HEK293 (cell line): ENCODE results near the gene FBXL7.

Source experiments
- CTCF ChIA-PET: fragments of 350-600 bp; formaldehyde crosslinking; extraction: SDS; loops from one replicate; lab custom pipeline; 2021; ENCODE audit warnings: antibody characterized with exemption; lab: Yijun Ruan, JAX
- POLR2A ChIA-PET: fragments of 300-600 bp; formaldehyde crosslinking; extraction: SDS; loops from one replicate; lab custom pipeline; 2020; ENCODE audit warnings: antibody characterized with exemption, inconsistent platforms; lab: Yijun Ruan, JAX
- H3K27ac ChIP-seq: fragments of 200-500 bp; sonication (Bioruptor generic); 2 replicates; pipeline ENCODE4 v1.5.1; 2014; ENCODE audit warnings: low read depth, low read length, control low read depth, inconsistent platforms; ENCODE audit errors: extremely low read depth
- H3K36me3 ChIP-seq, 2 experiments: fragments of 200-500 bp in 1 of 2; sonication (Bioruptor generic) in 1 of 2; 1 replicate in 1 of 2; 2 replicates in 1 of 2; pipeline ENCODE4 v1.5.1; 2014 to 2017; ENCODE audit warnings: inconsistent platforms in 2 of 2, low read length in 2 of 2; ENCODE audit not compliant: control insufficient read depth in 2 of 2, insufficient read depth in 1 of 2
- H3K4me1 ChIP-seq: fragments of 200-500 bp; sonication (Bioruptor generic); 2 replicates; pipeline ENCODE4 v1.5.1; 2014; ENCODE audit warnings: mild to moderate bottlenecking, low read length, inconsistent platforms; ENCODE audit not compliant: control insufficient read depth, insufficient read depth
- H3K4me3 ChIP-seq: 2 replicates; pipeline ENCODE4 v1.5.1; 2011; ENCODE audit warnings: low read depth, mild to moderate bottlenecking, control low read depth, low read length, moderate library complexity
- H3K9me3 ChIP-seq: fragments of 200-500 bp; sonication (Bioruptor generic); 2 replicates; pipeline ENCODE4 v1.5.1; 2014; ENCODE audit warnings: low read depth, low read length, inconsistent platforms; ENCODE audit not compliant: control insufficient read depth, insufficient read depth
- BCL11B ChIP-seq: fragments of 450-650 bp; formaldehyde crosslinking; IDR thresholded peaks from 2 replicates; pipeline ENCODE4 v1.5.1; 2016; ENCODE audit warnings: low read depth, missing biosample characterization, missing genetic modification characterization
- OVOL3 ChIP-seq: fragments of 450-650 bp; formaldehyde crosslinking; IDR thresholded peaks from 2 replicates; pipeline ENCODE4 v1.5.1; 2016; ENCODE audit warnings: missing biosample characterization, missing genetic modification characterization
- PATZ1 ChIP-seq: fragments of 450-650 bp; formaldehyde crosslinking; IDR thresholded peaks from 2 replicates; pipeline ENCODE4 v1.5.1; 2016; ENCODE audit warnings: missing biosample characterization, missing genetic modification characterization
- SALL2 ChIP-seq: fragments of 450-650 bp; formaldehyde crosslinking; IDR thresholded peaks from 2 replicates; pipeline ENCODE4 v1.5.0; 2017; ENCODE audit warnings: missing biosample characterization, mild to moderate bottlenecking, missing genetic modification characterization, borderline replicate concordance
- SP3 ChIP-seq: fragments of 450-650 bp; formaldehyde crosslinking; IDR thresholded peaks from 2 replicates; pipeline ENCODE4 v1.5.1; 2016; ENCODE audit warnings: missing biosample characterization, missing genetic modification characterization
- YY1 ChIP-seq: fragments of 450-650 bp; formaldehyde crosslinking; IDR thresholded peaks from 2 replicates; pipeline ENCODE4 v1.5.1; 2018; ENCODE audit warnings: missing biosample characterization, missing genetic modification characterization
- ZBTB17 ChIP-seq: fragments of 450-650 bp; formaldehyde crosslinking; IDR thresholded peaks from 2 replicates; pipeline ENCODE4 v1.5.1; 2016; ENCODE audit warnings: missing biosample characterization, missing genetic modification characterization
- ZIC2 ChIP-seq: fragments of 450-650 bp; formaldehyde crosslinking; IDR thresholded peaks from 2 replicates; pipeline ENCODE4 v1.5.1; 2016; ENCODE audit warnings: missing biosample characterization, missing genetic modification characterization
- ZNF155 ChIP-seq: fragments of 450-650 bp; formaldehyde crosslinking; IDR thresholded peaks from 2 replicates; pipeline ENCODE4 v1.5.1; 2016; ENCODE audit warnings: missing biosample characterization, missing genetic modification characterization
- ZNF157 ChIP-seq: fragments of 450-650 bp; formaldehyde crosslinking; IDR thresholded peaks from 2 replicates; pipeline ENCODE4 v1.5.1; 2016; ENCODE audit warnings: missing biosample characterization, missing genetic modification characterization
- ZNF184 ChIP-seq: fragments of 450-650 bp; IDR thresholded peaks from 2 replicates; pipeline ENCODE4 v1.5.1; 2018; ENCODE audit warnings: missing biosample characterization, mild to moderate bottlenecking, missing genetic modification characterization
- ZNF19 ChIP-seq: fragments of 450-650 bp; formaldehyde crosslinking; IDR thresholded peaks from 2 replicates; pipeline ENCODE4; 2016; ENCODE audit warnings: missing biosample characterization, missing genetic modification characterization, low read depth
- ZNF26 ChIP-seq: fragments of 450-650 bp; formaldehyde crosslinking; IDR thresholded peaks from 2 replicates; pipeline ENCODE4 v1.5.1; 2016; ENCODE audit warnings: missing biosample characterization, missing genetic modification characterization
- ZNF433 ChIP-seq: fragments of 450-650 bp; formaldehyde crosslinking; IDR thresholded peaks from 2 replicates; pipeline ENCODE4 v1.5.1; 2016; ENCODE audit warnings: missing biosample characterization, missing genetic modification characterization, low read depth
- ZNF513 ChIP-seq: fragments of 450-650 bp; IDR thresholded peaks from 2 replicates; pipeline ENCODE4 v1.5.1; 2018; ENCODE audit warnings: missing biosample characterization, missing genetic modification characterization
- ZNF558 ChIP-seq: fragments of 450-650 bp; formaldehyde crosslinking; IDR thresholded peaks from 2 replicates; pipeline ENCODE4 v1.5.1; 2016; ENCODE audit warnings: missing biosample characterization, missing genetic modification characterization
- ZNF596 ChIP-seq: fragments of 450-650 bp; IDR thresholded peaks from 2 replicates; pipeline ENCODE4 v1.5.0; 2018; ENCODE audit warnings: missing biosample characterization, mild to moderate bottlenecking, missing genetic modification characterization, moderate library complexity
- ZNF639 ChIP-seq: fragments of 450-650 bp; formaldehyde crosslinking; IDR thresholded peaks from 2 replicates; pipeline ENCODE4 v1.5.1; 2016; ENCODE audit warnings: missing biosample characterization, missing genetic modification characterization
- ZNF701 ChIP-seq: fragments of 450-650 bp; formaldehyde crosslinking; IDR thresholded peaks from 2 replicates; pipeline ENCODE4 v1.5.1; 2016; ENCODE audit warnings: missing biosample characterization, missing genetic modification characterization
- ZNF777 ChIP-seq: fragments of 450-650 bp; formaldehyde crosslinking; IDR thresholded peaks from 2 replicates; pipeline ENCODE4 v1.5.1; 2017; ENCODE audit warnings: missing biosample characterization, missing genetic modification characterization, borderline replicate concordance

The FBXL7 gene

GRCh38 chr5:15943487-15943886 is 443.5 kb downstream of the FBXL7 start:
- Histone ChIP-seq H3K9me3 (no peaks in the 10 kb centered on the region), H3K36me3 (peaks cover 0 to 2% of the 10 kb centered on the region in 2 experiments; a peak in 1 of 3 replicates), H3K4me1 (no peaks in the 10 kb centered on the region), H3K4me3 (no peak overlapping the region), H3K27ac (no peak overlapping the region)
- TF ChIP-seq OVOL3 (tag by site-specific recombination) (no peak), ZNF26 (tag by site-specific recombination) (no peak), ZIC2 (tag by site-specific recombination) (no peak), ZNF513 (tag by site-specific recombination) (no peak)
- ChIA-PET POLR2A (no interaction called here), CTCF (no interaction called here)

- Histone ChIP-seq H3K27ac (no peak overlapping the region), H3K4me1 (no peaks in the 10 kb centered on the region), H3K36me3 (peaks cover 0 to 2% of the 10 kb centered on the region in 2 experiments; a peak in 1 of 3 replicates), H3K4me3 (no peak overlapping the region), H3K9me3 (no peaks in the 10 kb centered on the region)
- TF ChIP-seq YY1 (tag by site-specific recombination): no peak
- TF ChIP-seq ZNF184 (tag by site-specific recombination): no peak
- TF ChIP-seq ZNF157: no peak
- TF ChIP-seq ZNF433 (tag by site-specific recombination): no peak
- TF ChIP-seq ZNF639 (tag by site-specific recombination): no peak
- no peak for TF ChIP-seq ZNF19 (tag by site-specific recombination)
- no peak for TF ChIP-seq ZNF596 (tag by site-specific recombination)
- no peak for TF ChIP-seq SP3 (tag by site-specific recombination)
- no peak for TF ChIP-seq ZNF558
- TF ChIP-seq ZNF701 (tag by site-specific recombination): no peak
- no peak for TF ChIP-seq ZNF155 (tag by site-specific recombination)
- TF ChIP-seq ZBTB17: no peak
- TF ChIP-seq ZNF777: no peak
- POLR2A ChIA-PET: no interaction called here
- CTCF ChIA-PET: no interaction called here
Measured at GRCh38 chr5:15946026-15946425, 446.0 kb downstream of the FBXL7 start.

- CTCF ChIA-PET: no interaction called here
- Histone ChIP-seq H3K4me1 (no peaks in the 10 kb centered on the region), H3K4me3 (no peak overlapping the region), H3K27ac (no peak overlapping the region), H3K9me3 (no peaks in the 10 kb centered on the region), H3K36me3 (no peaks in the 10 kb centered on the region)
- TF ChIP-seq PATZ1 (tag by site-specific recombination) (no peak), BCL11B (tag by site-specific recombination) (no peak), SALL2 (no peak)
- POLR2A ChIA-PET: no interaction called here
Measured at GRCh38 chr5:15948190-15948589, 448.2 kb downstream of the FBXL7 start.
